Stomach (tissue), 9 donors: ENCODE results near the gene MTARC1. TPM values are rescaled to one million over a fixed set of nuclear protein-coding genes. Genes with fewer than 3 reads are reported as not detected.

ENCODE experiments used
- DNase-seq, 2 donors: peaks; one replicate each; pipeline versions ENCODE4 v3.0.0 to v3.0.0-alpha.2; 2013 to 2019
- H3K27ac ChIP-seq, 5 donors: fragments of 200-600 bp in 4 of 5; sonication (generic) in 4 of 5; one replicate each; pipeline ENCODE4 v1.5.1; 2013 to 2019; ENCODE audit warnings: mild to moderate bottlenecking in 1 of 5, moderate library complexity in 1 of 5
- H3K27me3 ChIP-seq, 3 donors: fragments of 200-600 bp; sonication (generic); one replicate each; pipeline ENCODE4 v1.5.1; 2017 to 2019; ENCODE audit warnings: mixed run types in 1 of 3
- H3K36me3 ChIP-seq, 4 donors: fragments of 200-600 bp; sonication (generic); 1 replicate in 3 of 4; 2 replicates in 1 of 4; pipeline ENCODE4 v1.5.1; 2016 to 2019
- H3K4me1 ChIP-seq, 4 donors: fragments of 200-600 bp; sonication (generic); one replicate each; pipeline ENCODE4 v1.5.1; 2016 to 2019
- H3K4me3 ChIP-seq, 4 donors: fragments of 200-600 bp; sonication (generic) in 3 of 4; one replicate each; pipeline ENCODE4 v1.5.1; 2016 to 2019; ENCODE audit warnings: mild to moderate bottlenecking in 1 of 4
- H3K9me3 ChIP-seq, 4 donors: fragments of 200-600 bp; sonication (generic); one replicate each; pipeline ENCODE4 v1.5.1; 2016 to 2019
- EP300 ChIP-seq: sonication (generic); formaldehyde crosslinking; IDR thresholded peaks from one replicate; pipeline ENCODE4 v1.6.1; 2017; ENCODE audit warnings: antibody characterized with exemption
- POLR2A ChIP-seq, 4 donors: fragments of 450-650 bp; IDR thresholded peaks; one replicate each; pipeline ENCODE4 v1.6.1; 2016; ENCODE audit warnings: antibody characterized with exemption in 4 of 4, control low read depth in 2 of 4, mild to moderate bottlenecking in 1 of 4, moderate library complexity in 1 of 4
- POLR2AphosphoS5 ChIP-seq, 3 donors: sonication (generic); formaldehyde crosslinking; IDR thresholded peaks; one replicate each; pipeline ENCODE4 v1.6.1; 2016; ENCODE audit warnings: antibody characterized with exemption in 3 of 3
- WGBS, 5 donors: extraction: QIAGEN DNeasy Blood & Tissue Kit in 3 of 5; methylation state at CpG; one replicate each; pipeline versions ENCODE4 v1.1.5 to v1.1.7; 2013 to 2018; 5-methylcytosine and 5-hydroxymethylcytosine counted together
- intact Hi-C: fragments of 100-400 bp; cut with DNase I; formaldehyde crosslinking; loops from one replicate; pipeline ENCODE4 v1.15.1; 2023; ENCODE audit warnings: low total_unique reads
- polyA plus RNA-seq, 3 donors: library from polyadenylated mRNA; stranded (reverse); fragments of 200-250 nt; gene quantifications; one replicate each; pipeline ENCODE4 v1.2.3, GENCODE V29; 2013
- total RNA-seq, 5 donors: library from RNA; depleted of rRNA; stranded (reverse); fragments of >200 nt; gene quantifications; one replicate each; pipeline versions ENCODE4 v1.1.0 to v1.2.3, GENCODE V29; 2014 to 2016
- TF ChIP-seq, protein P1 (sequence below), 7 experiments: fragments of 450-650 bp in 4 of 7; fragments of 200-600 bp in 3 of 7; sonication (generic) in 3 of 7; IDR thresholded peaks; one replicate each; pipeline ENCODE4 v1.5.1; 2016 to 2019; ENCODE audit warnings: antibody characterized with exemption in 7 of 7, control low read depth in 2 of 7, mild to moderate bottlenecking in 1 of 7
- donor health status: healthy with polysubstance abuse.
- donor health status: Bipolar disorder and iron deficiency.
- donor health status: healthy.

The MTARC1 gene
- total and polyA plus RNA-seq, 8 donors, result under 0.01 to 9.9 (median 6.2) TPM

GRCh38 chr1:220767312-220768125, 19.2 kb upstream of the MTARC1 start:
- intact Hi-C loops, result no loop called here
- Histone ChIP-seq H3K9me3 (no peaks in the 10 kb centered on the region), H3K4me1 (peaks cover 9 to 31% (median 19%) of the 10 kb centered on the region in 4 donors), H3K27ac (peak overlapping the region in 4 of 5 donors; percentile 17 to 80 (median 58)), H3K4me3 (no peak overlapping the region), H3K36me3 (peaks cover 13 to 68% (median 58%) of the 10 kb centered on the region in 4 donors), H3K27me3 (no peaks in the 10 kb centered on the region)
- TF ChIP-seq POLR2A (IDR thresholded peaks at IDR 0.05), result no peak
- TF ChIP-seq, protein P1, sequence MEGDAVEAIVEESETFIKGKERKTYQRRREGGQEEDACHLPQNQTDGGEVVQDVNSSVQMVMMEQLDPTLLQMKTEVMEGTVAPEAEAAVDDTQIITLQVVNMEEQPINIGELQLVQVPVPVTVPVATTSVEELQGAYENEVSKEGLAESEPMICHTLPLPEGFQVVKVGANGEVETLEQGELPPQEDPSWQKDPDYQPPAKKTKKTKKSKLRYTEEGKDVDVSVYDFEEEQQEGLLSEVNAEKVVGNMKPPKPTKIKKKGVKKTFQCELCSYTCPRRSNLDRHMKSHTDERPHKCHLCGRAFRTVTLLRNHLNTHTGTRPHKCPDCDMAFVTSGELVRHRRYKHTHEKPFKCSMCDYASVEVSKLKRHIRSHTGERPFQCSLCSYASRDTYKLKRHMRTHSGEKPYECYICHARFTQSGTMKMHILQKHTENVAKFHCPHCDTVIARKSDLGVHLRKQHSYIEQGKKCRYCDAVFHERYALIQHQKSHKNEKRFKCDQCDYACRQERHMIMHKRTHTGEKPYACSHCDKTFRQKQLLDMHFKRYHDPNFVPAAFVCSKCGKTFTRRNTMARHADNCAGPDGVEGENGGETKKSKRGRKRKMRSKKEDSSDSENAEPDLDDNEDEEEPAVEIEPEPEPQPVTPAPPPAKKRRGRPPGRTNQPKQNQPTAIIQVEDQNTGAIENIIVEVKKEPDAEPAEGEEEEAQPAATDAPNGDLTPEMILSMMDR (IDR thresholded peaks at IDR 0.05), result no peak
- no peak for TF ChIP-seq POLR2AphosphoS5 (IDR thresholded peaks at IDR 0.05)
- TF ChIP-seq EP300, result no peak
- 23 to 34% (median 28%) methylated on average over 8 of the region's 8 CpGs for WGBS, 5 donors
- peak in 1 of 2 donors; percentile 81 for DNase-seq

- peak in 1 of 2 donors; percentile 62 for DNase-seq
- Histone ChIP-seq H3K36me3 (peaks cover 13 to 68% (median 51%) of the 10 kb centered on the region in 4 donors), H3K4me3 (no peak overlapping the region), H3K27ac (peak overlapping the region in 4 of 5 donors; percentile 17 to 80 (median 58)), H3K9me3 (no peaks in the 10 kb centered on the region), H3K27me3 (no peaks in the 10 kb centered on the region), H3K4me1 (peaks cover 2 to 24% (median 13%) of the 10 kb centered on the region in 4 donors)
- TF ChIP-seq, protein P1 (IDR thresholded peaks at IDR 0.05), result peak in 2 of 7 experiments; percentile 14 to 16
- TF ChIP-seq EP300 (no peak), POLR2AphosphoS5 (IDR thresholded peaks at IDR 0.05) (peak in 1 of 3 donors; percentile 51), POLR2A (IDR thresholded peaks at IDR 0.05) (no peak)
- WGBS, 5 donors, result 24 to 48% (median 45%) methylated on average over 5 of the region's 5 CpGs
- intact Hi-C loops, result no loop called here
These were observed 18.5 kb upstream of the MTARC1 start for GRCh38 chr1:220768126-220768601.

DNA sequence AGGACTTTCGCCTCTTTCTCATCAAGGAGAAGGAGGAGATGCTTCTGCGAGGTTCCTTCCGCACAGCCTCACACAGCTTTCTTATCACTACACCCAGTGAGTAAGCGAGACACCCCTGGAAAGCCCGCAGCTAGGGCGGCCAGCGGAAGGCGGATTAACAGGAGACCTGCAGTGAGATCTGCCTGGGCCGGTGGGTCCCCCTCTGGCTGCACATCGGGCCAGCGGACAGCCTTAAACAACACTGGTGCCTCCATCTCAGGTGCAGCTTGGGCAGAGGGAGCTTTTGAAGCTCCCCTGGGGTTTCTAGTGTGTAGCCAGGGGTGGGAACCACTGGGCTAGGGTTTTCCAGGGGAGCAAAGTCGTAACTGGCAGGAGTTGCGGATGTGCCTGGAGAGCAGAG, 17.5 kb upstream of the MTARC1 start:
- H3K27ac ChIP-seq, result peak overlapping the region in 1 of 5 donors; percentile 80
- peaks cover 0 to 24% (median 11%) of the 10 kb centered on the region in 4 donors for H3K4me1 ChIP-seq
- H3K4me3 ChIP-seq, result no peak overlapping the region
- no peaks in the 10 kb centered on the region for H3K9me3 ChIP-seq
- TF ChIP-seq EP300, result no peak
- TF ChIP-seq POLR2A (IDR thresholded peaks at IDR 0.05), result no peak
- TF ChIP-seq POLR2AphosphoS5 (IDR thresholded peaks at IDR 0.05), result no peak
- TF ChIP-seq, protein P1 (IDR thresholded peaks at IDR 0.05), result no peak
- 93 to 97% (median 94%) methylated on average over 13 of the region's 13 CpGs for whole genome bisulfite sequencing, 5 donors
- H3K27me3 ChIP-seq, result no peaks in the 10 kb centered on the region
- intact Hi-C loops, result no loop called here
- H3K36me3 ChIP-seq, result peaks cover 13 to 59% (median 47%) of the 10 kb centered on the region in 4 donors
- DNase-seq, result no peak

- Histone ChIP-seq H3K27me3 (no peaks in the 10 kb centered on the region), H3K36me3 (peaks cover 13 to 52% (median 42%) of the 10 kb centered on the region in 4 donors), H3K4me3 (no peak overlapping the region), H3K27ac (peak overlapping the region in 1 of 5 donors; percentile 30), H3K9me3 (no peaks in the 10 kb centered on the region), H3K4me1 (peaks cover 0 to 24% (median 13%) of the 10 kb centered on the region in 4 donors)
- DNase-seq, result no peak
- TF ChIP-seq POLR2A (IDR thresholded peaks at IDR 0.05) (no peak), POLR2AphosphoS5 (IDR thresholded peaks at IDR 0.05) (no peak), EP300 (no peak)
- TF ChIP-seq, protein P1 (IDR thresholded peaks at IDR 0.05), result no peak
- intact Hi-C loops, result no loop called here
- 78 to 92% (median 88%) methylated on average over 15 of the region's 15 CpGs for WGBS, 5 donors
These were observed 16.3 kb upstream of the MTARC1 start for GRCh38 chr1:220770245-220770913.
